PC-9 (cell line): ENCODE measurements around the gene NEUROG3. TPM values are rescaled to one million over a fixed set of nuclear protein-coding genes. Genes with fewer than 3 reads are reported as not detected.

Experiments used
- BruUV-seq: library from RNA; stranded (reverse); fragments of 400-500 nt; replicated peaks from 2 replicates; lab custom pipeline; 2021; lab: Mats Ljungman, UMichigan
- CTCF ChIA-PET: fragments of 300-600 bp; sonication (Branson Sonifier 250); formaldehyde crosslinking; loops from one replicate; lab custom pipeline; 2022; ENCODE audit warnings: antibody characterized with exemption; lab: Charles Lee
- POLR2A ChIA-PET: fragments of 300-600 bp; sonication (Branson Sonifier 250); formaldehyde crosslinking; loops from one replicate; lab custom pipeline; 2022; ENCODE audit warnings: antibody characterized with exemption; ENCODE audit not compliant: unreplicated experiment; lab: Charles Lee
- DNase-seq, 2 experiments: peaks; one replicate each; pipeline versions ENCODE4 v3.0.0 to v3.0.0-alpha.2; 2015 to 2022; ENCODE audit warnings: mixed read lengths in 1 of 2
- H2AFZ ChIP-seq: fragments of 200-600 bp; sonication (generic); 2 replicates; pipeline ENCODE4 v1.8.1; 2017; ENCODE audit warnings: antibody characterized with exemption
- H3F3A ChIP-seq: fragments of 200-600 bp; sonication (generic); 2 replicates; pipeline ENCODE4 v1.8.1; 2017; ENCODE audit warnings: antibody characterized with exemption, mild to moderate bottlenecking, low read depth; ENCODE audit not compliant: insufficient read depth
- H3K27ac ChIP-seq: fragments of 200-600 bp; sonication (generic); 2 replicates; pipeline ENCODE4 v1.6.1; 2016; ENCODE audit warnings: mixed run types
- H3K27me3 ChIP-seq: fragments of 200-600 bp; sonication (generic); 2 replicates; pipeline ENCODE4 v1.6.1; 2016; ENCODE audit warnings: low read depth, mixed run types; ENCODE audit not compliant: insufficient read depth
- H3K36me3 ChIP-seq: fragments of 200-600 bp; sonication (generic); 2 replicates; pipeline ENCODE4 v1.6.1; 2016; ENCODE audit warnings: low read depth, mixed run types
- H3K4me1 ChIP-seq: fragments of 200-600 bp; sonication (generic); replicated peaks from 2 replicates; pipeline ENCODE4 v1.6.1; 2016; ENCODE audit warnings: mixed run types; ENCODE audit not compliant: insufficient read depth
- H3K4me2 ChIP-seq: fragments of 200-600 bp; sonication (generic); 2 replicates; pipeline ENCODE4 v1.6.1; 2017; ENCODE audit warnings: mixed run types
- H3K4me3 ChIP-seq: fragments of 200-600 bp; sonication (generic); 2 replicates; pipeline ENCODE4 v1.6.1; 2016; ENCODE audit warnings: mixed run types
- H3K79me2 ChIP-seq: fragments of 200-600 bp; sonication (generic); 2 replicates; pipeline ENCODE4 v1.6.1; 2017; ENCODE audit warnings: low read depth, mixed run types
- H3K9me2 ChIP-seq: fragments of 200-600 bp; sonication (generic); 2 replicates; pipeline ENCODE4 v1.8.1; 2017; ENCODE audit warnings: mild to moderate bottlenecking; ENCODE audit not compliant: insufficient read depth
- H3K9me3 ChIP-seq: fragments of 200-600 bp; sonication (generic); 2 replicates; pipeline ENCODE4 v1.8.1; 2016; ENCODE audit warnings: low read depth; ENCODE audit not compliant: insufficient read depth
- H4K20me1 ChIP-seq: fragments of 200-600 bp; sonication (generic); 2 replicates; pipeline ENCODE4 v1.8.1; 2017; ENCODE audit not compliant: insufficient read depth
- EZH2 ChIP-seq: fragments of 200-600 bp; sonication (generic); IDR thresholded peaks from 2 replicates; pipeline ENCODE4 v1.8.0; 2017; ENCODE audit warnings: antibody characterized with exemption, low read depth
- intact Hi-C: fragments of 100-400 bp; cut with micrococcal nuclease; formaldehyde crosslinking; loops from one replicate; pipeline ENCODE4 v1.10.0; 2022; ENCODE audit not compliant: unreplicated experiment
- total RNA-seq: library from RNA; stranded (reverse); gene quantifications from 2 replicates; pipeline ENCODE4 v1.2.3, GENCODE V29; 2021
- TF ChIP-seq, protein P1 (sequence below): fragments of 200-600 bp; sonication (generic); conservative IDR thresholded peaks from 2 replicates; pipeline ENCODE4 v1.6.1; 2017; ENCODE audit warnings: mixed run types, antibody characterized with exemption, mild to moderate bottlenecking, moderate library complexity

The NEUROG3 gene
- total RNA-seq, 1 experiment from 2014 or later, result not detected

DNA sequence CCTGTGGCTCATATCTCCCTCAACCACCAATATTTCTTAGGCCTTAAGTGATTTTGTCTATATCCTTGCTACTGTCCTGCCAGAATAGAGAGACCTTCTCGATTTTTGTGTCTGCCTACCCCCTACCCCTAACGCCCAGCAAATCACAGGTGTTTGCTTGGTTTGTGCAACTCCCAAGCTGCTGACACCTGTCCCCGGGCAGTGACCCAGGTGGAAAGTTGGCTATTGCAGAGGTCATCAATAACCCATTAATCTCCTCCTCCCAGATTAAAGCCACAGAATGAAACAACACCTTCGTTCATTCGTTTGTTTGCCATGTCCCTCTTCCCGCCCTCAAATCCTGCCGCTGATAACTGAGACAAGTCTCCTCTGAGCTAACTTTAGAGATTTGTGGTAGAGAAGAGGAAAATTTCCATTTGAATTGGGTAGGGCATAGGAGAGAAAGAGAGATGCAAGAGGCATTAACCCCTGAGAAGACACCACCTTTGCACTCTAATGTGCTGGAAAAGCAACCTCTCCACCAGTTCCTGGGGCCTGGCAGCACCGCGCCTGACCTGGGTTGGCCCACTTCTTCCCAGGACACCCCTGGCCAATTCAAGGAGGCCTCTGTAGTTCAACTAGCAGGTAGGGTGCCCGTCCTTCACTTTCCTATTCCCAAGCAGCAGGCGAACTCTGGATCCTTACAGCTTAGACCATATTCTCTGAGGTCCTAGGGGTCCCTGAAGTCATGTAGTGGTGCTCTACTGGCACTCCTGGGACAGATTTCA, 3.0 kb downstream of the NEUROG3 start:
- TF ChIP-seq, protein P1, sequence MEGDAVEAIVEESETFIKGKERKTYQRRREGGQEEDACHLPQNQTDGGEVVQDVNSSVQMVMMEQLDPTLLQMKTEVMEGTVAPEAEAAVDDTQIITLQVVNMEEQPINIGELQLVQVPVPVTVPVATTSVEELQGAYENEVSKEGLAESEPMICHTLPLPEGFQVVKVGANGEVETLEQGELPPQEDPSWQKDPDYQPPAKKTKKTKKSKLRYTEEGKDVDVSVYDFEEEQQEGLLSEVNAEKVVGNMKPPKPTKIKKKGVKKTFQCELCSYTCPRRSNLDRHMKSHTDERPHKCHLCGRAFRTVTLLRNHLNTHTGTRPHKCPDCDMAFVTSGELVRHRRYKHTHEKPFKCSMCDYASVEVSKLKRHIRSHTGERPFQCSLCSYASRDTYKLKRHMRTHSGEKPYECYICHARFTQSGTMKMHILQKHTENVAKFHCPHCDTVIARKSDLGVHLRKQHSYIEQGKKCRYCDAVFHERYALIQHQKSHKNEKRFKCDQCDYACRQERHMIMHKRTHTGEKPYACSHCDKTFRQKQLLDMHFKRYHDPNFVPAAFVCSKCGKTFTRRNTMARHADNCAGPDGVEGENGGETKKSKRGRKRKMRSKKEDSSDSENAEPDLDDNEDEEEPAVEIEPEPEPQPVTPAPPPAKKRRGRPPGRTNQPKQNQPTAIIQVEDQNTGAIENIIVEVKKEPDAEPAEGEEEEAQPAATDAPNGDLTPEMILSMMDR, result no peak
- TF ChIP-seq EZH2, result no peak
- intact Hi-C loops, result no loop called here
- CTCF ChIA-PET, result no interaction called here
- Histone ChIP-seq H2AFZ (no peak overlapping the region), H3K27ac (no peak overlapping the region), H4K20me1 (no peaks in the 10 kb centered on the region), H3F3A (no peaks in the 10 kb centered on the region), H3K79me2 (no peaks in the 10 kb centered on the region), H3K4me2 (no peak overlapping the region), H3K27me3 (peaks cover 100% of the 10 kb centered on the region), H3K9me2 (no peaks in the 10 kb centered on the region), H3K36me3 (no peaks in the 10 kb centered on the region), H3K4me3 (no peak overlapping the region), H3K4me1 (no peaks in the 10 kb centered on the region), H3K9me3 (no peaks in the 10 kb centered on the region)
- peak in 1 of 2 experiments; percentile 26 for DNase-seq
- POLR2A ChIA-PET, result interaction anchor here (0.7 kb wide), 1 partner anchor 20 kb away, joined by 4 read pairs; no protein-coding TSS in a partner anchor
- BruUV-seq, result no TSS peak

DNA sequence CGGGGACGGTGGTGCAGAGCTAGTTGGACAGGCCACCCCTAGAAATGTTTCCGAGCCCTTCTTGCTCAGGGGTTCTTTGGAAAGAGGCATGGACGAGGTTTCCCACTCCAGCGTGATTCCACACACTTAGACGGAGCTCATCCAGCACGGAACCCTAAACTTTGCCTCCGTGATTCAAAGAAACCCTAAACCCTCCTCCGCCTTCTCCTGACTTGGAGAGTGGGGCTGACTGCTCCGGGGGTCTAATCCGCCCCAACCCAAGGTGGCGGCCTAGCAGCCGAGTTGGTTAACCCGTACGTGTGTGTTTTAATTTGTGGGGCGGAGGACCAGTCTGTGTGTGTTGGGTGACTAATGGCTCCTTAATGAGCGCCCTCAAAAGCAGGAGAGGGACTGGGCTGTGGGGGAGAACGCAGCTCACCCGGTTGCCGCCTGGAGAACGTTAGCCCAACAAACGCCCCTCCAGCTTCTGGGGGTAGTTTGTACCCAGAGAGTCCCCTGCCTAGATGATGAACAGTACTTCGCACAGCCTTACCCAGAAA, 3.8 kb downstream of the NEUROG3 start:
- Histone ChIP-seq H3K27ac (no peak overlapping the region), H4K20me1 (no peaks in the 10 kb centered on the region; the same call in 1 of the 2 replicates), H3K4me2 (no peak overlapping the region), H3K9me3 (no peaks in the 10 kb centered on the region), H3K27me3 (peaks cover 100% of the 10 kb centered on the region), H3F3A (no peaks in the 10 kb centered on the region), H3K9me2 (no peaks in the 10 kb centered on the region), H3K4me1 (no peaks in the 10 kb centered on the region), H3K4me3 (no peak overlapping the region), H3K79me2 (no peaks in the 10 kb centered on the region), H2AFZ (no peak overlapping the region), H3K36me3 (no peaks in the 10 kb centered on the region)
- BruUV-seq, result no TSS peak
- peak in 1 of 2 experiments; percentile 18 for DNase-seq
- ChIA-PET CTCF (no interaction called here), POLR2A (interaction anchor here (0.7 kb wide), 1 partner anchor 19 kb away, joined by 4 read pairs; no protein-coding TSS in a partner anchor)
- intact Hi-C loops, result no loop called here
- TF ChIP-seq EZH2, result no peak
- TF ChIP-seq, protein P1, result no peak

DNA sequence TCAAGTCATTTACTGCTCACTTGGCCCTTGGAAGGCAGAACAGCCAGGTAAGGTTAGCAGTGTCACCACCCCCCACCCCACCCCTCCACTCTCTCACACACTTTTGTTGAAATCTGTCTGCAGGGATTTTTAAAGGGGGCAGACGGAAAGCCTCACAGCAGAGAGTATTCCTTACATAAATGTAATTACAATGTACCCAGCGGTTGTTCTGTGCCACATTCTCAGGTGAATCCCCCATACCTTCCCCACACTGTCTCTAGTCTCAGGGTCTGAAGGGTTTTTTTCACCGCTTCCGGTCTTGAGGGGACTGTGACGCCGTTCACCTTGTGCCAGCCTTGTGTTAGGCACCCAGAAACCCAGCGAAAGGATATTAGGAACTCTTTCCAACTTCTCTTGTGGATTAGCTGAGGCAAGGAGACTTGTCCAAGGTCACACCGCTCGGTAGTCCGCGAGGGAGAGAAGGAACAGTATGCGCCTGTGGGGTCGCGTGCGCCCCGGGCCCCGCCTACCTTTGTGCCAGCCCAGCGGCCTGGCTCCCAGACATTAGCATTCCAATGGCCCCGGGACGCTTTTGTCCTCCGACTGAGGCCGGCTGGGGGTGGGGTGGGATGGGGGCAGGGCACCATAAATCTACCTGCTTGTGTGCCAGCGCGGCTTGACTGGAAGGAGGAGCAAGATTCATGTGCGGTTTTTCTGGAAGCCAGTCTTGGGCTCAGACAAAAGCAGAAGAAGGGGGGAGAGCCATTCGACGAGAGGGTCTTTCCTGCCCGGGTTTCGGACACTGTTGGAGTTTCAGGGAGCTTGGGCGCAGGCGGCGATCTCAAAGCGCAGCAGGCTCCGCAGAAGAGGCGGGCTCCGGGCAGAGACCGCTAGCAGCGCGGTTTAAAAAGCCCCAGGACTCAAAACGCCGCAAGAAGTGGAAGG, 4.5 kb downstream of the NEUROG3 start:
- Histone ChIP-seq H3K79me2 (no peaks in the 10 kb centered on the region), H3K4me1 (no peaks in the 10 kb centered on the region), H3K27ac (no peak overlapping the region), H3K9me3 (no peaks in the 10 kb centered on the region), H3K27me3 (peaks cover 100% of the 10 kb centered on the region), H3K36me3 (no peaks in the 10 kb centered on the region), H3K4me2 (no peak overlapping the region), H2AFZ (no peak overlapping the region), H4K20me1 (no peaks in the 10 kb centered on the region; the same call in 1 of the 2 replicates), H3F3A (no peaks in the 10 kb centered on the region), H3K9me2 (no peaks in the 10 kb centered on the region), H3K4me3 (no peak overlapping the region)
- ChIA-PET POLR2A (no interaction called here), CTCF (no interaction called here)
- DNase-seq, result peak in 1 of 2 experiments; percentile 23
- intact Hi-C loops, result no loop called here
- BruUV-seq, result no TSS peak
- TF ChIP-seq, protein P1, result no peak
- no peak for TF ChIP-seq EZH2
